MV-4-11 (cell line): ENCODE data around the gene C4orf50.

Experiments used
- DNase-seq: peaks from one replicate; lab custom pipeline; 2025; lab: John Stamatoyannopoulos, UW

Gene C4orf50

GRCh38 chr4:5992828-5993321 lies 25.4 kb downstream of the C4orf50 start:
- no peak for DNase-seq

GRCh38 chr4:5992171-5992827 lies 25.9 kb downstream of the C4orf50 start:
- no peak for DNase-seq

DNA sequence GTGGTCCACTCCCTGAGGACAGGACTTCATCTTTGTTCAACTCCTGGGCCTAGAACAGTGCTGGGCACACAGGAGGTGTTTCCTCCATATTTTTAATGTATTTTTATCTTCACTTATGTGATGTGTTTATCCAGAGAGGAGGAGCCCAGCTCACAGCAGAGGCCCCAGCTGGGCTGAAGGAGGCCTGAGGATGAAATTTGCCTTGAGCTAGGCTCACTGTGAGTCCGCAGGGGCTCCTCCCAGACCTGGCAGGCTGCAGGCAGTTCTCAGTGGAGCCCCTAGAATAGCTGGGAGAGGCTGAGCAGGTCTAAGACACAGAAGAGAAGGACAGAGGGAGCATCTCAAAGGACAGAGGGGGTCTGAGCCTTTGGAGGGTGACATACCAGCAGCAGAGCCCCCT lies 26.8 kb downstream of the C4orf50 start:
- DNase-seq: no peak

GRCh38 chr4:5990446-5991160 lies 27.6 kb downstream of the C4orf50 start:
- no peak for DNase-seq

DNA sequence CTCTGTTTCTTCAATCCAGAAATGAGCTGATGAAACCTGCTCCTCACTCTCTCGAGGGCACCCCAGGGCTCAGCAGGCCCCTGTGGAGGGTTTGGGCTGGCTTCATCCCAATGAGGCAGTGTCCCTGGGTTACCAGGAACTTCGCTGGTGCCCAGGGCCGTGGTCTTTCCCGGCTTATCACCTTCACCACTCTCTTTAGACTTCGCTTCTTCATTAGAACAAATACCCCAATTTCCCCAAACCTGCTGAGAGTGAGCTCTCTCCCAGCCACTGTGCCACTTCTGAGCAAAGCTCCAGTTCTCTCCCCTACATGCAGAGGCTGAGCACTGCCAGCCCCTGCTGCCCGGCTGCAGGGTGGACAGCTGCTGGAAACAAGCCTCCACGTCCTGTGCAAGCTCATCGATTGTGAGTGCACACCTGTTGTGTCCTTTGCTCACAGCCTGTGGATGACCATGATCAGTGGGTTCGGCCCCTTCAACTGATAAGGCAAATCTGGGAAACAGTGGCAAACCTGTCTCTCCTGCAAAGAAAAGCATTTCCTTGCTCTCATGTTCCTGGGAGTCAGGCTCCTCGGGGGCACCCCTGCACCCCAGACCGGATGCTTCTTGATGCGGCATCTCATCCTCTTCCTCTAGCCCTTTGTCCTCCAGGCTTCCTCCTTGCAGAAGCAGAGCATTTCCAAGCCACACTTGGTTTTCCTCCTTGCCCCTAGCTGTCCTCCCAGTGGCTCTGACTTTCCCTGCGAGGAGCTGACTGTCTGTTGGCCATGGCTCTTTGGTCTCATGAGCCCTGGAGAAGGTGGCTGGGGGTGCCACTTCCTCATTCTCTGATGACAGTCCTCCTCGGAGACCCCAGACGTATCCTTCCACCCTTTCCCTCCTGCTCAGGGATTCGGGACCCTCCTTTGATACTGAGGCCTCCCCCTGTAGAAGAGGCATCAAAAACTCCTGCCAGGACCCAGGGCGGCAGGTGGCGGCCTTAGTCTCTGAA lies 28.7 kb downstream of the C4orf50 start:
- no peak for DNase-seq

GRCh38 chr4:5988086-5988845 lies 30.0 kb downstream of the C4orf50 start:
- DNase-seq: no peak

GRCh38 chr4:5984843-5985242 lies 33.4 kb downstream of the C4orf50 start:
- no peak for DNase-seq

- DNase-seq: no peak
Observed at GRCh38 chr4:5982156-5982973, 35.9 kb downstream of the C4orf50 start.

- DNase-seq: no peak
Observed at GRCh38 chr4:5980436-5981155, 37.6 kb downstream of the C4orf50 start.

DNA sequence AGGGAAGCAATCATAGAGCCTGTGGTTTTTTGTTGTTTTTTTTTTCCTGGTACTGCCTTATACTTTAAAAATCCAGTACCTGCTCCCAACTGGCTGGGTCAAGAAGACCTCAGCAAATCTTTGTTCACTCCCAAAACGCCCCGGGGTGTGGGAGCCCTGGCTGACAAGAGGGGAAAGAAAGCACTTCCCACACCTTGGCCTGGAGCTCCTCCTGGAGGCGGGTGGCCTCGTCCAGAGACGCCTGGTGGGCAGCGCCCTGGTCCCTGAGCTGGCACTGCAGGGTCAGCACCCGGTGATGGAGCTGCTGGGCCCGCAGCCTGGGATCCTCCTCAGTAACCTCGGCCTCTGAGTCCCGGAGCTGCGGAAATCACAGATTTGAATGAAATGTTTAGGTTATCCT lies 38.2 kb downstream of the C4orf50 start:
- DNase-seq: no peak

DNA sequence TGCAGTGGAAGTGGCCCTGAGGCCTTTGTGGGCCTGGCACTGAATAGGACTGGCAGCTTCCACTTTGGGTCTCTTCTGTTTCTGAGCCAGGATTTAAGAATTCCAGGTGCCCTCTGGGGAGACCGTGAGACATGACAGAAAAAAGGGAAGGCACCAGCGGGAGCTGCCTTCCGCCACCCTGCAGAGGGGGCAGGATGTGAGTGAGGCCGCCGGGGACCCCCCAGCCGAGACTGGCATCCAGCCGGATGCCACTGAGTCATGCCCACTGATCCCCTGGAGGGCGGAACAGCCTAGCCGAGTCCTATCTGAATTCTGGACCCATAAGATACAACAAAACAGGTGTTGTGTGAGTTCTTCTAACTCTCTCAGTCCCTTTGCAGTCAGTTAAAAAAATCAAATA lies 41.3 kb downstream of the C4orf50 start:
- DNase-seq: no peak

DNA sequence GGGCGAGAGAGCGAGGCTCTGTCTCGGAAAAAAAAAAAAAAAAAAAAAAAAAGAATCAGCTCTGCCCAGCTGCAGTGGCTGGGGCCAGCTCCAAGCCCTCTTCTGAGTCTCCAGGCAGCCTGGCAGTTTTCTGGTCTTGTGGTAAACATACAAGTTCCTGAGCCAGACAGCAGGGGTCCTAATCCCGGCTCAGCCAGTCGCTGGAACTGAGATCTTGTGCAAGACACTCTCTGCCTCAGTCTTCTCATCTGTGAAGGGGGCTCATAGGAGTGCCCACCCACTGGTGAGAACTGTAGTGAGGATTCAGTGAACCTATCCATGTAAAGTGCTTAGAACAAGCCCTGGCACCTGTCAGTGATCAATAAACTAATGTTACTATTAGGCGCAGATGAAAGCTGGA lies 41.8 kb downstream of the C4orf50 start:
- DNase-seq: no peak

- DNase-seq: no peak
Observed at GRCh38 chr4:5974321-5974720, 43.9 kb downstream of the C4orf50 start.

GRCh38 chr4:5973486-5974220 lies 44.6 kb downstream of the C4orf50 start:
- DNase-seq: no peak

DNA sequence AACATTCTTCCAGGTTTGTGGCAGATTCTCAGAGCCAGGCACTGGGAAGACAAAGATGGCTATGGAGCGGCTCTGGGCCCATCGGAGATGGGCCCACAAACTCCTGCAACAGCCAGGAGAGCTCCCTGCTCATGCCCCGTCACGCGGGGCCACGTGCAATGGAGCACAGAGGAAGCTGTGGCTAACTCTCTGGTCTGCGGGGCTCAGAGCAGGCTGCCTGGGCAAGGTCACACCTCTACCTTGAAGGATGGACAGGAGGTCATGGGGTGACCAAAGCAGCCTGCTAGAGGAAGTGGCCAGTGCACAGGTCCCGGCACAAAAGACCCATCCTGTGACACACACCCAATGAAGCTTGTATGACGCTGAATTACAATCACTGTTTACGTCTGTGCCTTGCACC lies 45.2 kb downstream of the C4orf50 start:
- no peak for DNase-seq

DNA sequence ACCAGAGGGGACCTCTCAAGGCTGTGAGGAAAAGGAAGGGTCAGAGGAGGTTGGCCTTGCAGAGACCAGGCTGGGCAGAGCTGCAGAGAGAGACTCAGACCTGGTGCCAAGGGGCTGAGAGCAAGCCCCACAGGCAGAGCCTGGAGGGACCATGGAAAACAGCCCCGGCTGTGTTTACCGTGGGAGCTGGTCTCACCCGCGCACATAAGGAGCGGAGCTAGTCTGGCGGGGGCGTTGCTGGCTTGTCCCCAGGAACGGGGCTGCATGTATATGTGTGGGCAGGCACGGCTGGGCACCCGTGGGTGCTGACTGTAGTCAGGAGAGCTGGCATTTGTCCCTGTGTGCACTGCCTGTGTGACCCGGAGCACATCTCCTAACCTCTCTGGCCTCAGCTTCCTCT lies 45.7 kb downstream of the C4orf50 start:
- DNase-seq: no peak

- no peak for DNase-seq
Observed at GRCh38 chr4:5971078-5971450, 47.2 kb downstream of the C4orf50 start.

DNA sequence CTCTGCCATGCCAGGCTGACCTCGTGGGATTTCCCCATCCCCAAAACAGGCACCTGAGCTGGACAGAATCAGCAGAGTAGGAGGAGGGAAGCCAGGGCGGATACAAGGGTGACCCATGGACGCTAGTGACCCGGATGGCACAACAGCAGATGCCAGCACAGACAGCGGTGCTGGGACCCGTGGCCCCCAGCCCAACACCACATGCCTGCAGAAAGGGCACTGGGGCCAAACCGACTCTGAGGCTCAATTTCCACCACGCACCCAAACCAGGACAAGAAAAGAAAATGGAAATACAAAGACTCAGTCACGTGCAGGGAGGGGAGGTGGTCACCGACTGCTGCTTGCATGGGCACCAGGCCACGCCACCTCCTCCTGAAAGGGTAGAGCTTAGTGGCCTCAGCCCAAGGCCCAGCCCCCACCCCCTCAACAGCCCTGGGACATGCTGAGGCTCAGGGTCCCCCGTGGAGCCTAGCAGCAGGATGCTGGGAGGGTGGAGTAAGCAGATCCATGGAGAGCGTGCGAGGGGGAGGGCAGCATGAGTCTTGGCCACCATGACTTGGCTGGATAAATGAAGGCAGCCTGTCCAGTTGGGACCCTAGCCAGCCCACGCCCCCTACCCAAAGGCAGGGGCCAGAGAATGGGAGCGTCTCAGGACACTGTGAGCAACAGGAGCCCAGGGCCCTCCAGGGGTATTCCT lies 47.7 kb downstream of the C4orf50 start:
- DNase-seq: no peak

- DNase-seq: no peak
Observed at GRCh38 chr4:5969777-5970176, 48.5 kb downstream of the C4orf50 start.
